ENCODE data around the gene NKX2-8.

Gene NKX2-8

GRCh38 chr14:36582011-36582873 is at the start of gene NKX2-8:
Gene NKX2-8 (minus strand): TSS chr14:36582614. CDS start chr14:36582389, 225 bp downstream.
- DNase-seq (ENCODE audit: low spot score) = peak; percentile 39

- DNase-seq (ENCODE audit: low spot score) = no peak
Observed at GRCh38 chr14:36627981-36628380, 45.6 kb upstream of the NKX2-8 start.

- DNase-seq (ENCODE audit: low spot score) = no peak
Observed at GRCh38 chr14:36626151-36626550, 43.7 kb upstream of the NKX2-8 start.

GRCh38 chr14:36625436-36625835 is 43.0 kb upstream of the NKX2-8 start:
- DNase-seq (ENCODE audit: low spot score) = no peak

- DNase-seq (ENCODE audit: low spot score) = no peak
Observed at GRCh38 chr14:36625014-36625413, 42.6 kb upstream of the NKX2-8 start.

GRCh38 chr14:36619853-36620252 is 37.4 kb upstream of the NKX2-8 start:
- DNase-seq (ENCODE audit: low spot score) = no peak

GRCh38 chr14:36619131-36619530 is 36.7 kb upstream of the NKX2-8 start:
- DNase-seq (ENCODE audit: low spot score) = no peak

GRCh38 chr14:36618641-36619040 is 36.2 kb upstream of the NKX2-8 start:
- DNase-seq (ENCODE audit: low spot score) = no peak

- DNase-seq (ENCODE audit: low spot score) = no peak
Observed at GRCh38 chr14:36617824-36618223, 35.4 kb upstream of the NKX2-8 start.

GRCh38 chr14:36605506-36605857 is 23.1 kb upstream of the NKX2-8 start:
- no peak for DNase-seq (ENCODE audit: low spot score)

GRCh38 chr14:36604757-36605505 is 22.5 kb upstream of the NKX2-8 start:
- peak; percentile 26 for DNase-seq (ENCODE audit: low spot score)

GRCh38 chr14:36600431-36600830 is 18.0 kb upstream of the NKX2-8 start:
- DNase-seq (ENCODE audit: low spot score) = no peak

- no peak for DNase-seq (ENCODE audit: low spot score)
Observed at GRCh38 chr14:36591482-36591881, 9.1 kb upstream of the NKX2-8 start.

- DNase-seq (ENCODE audit: low spot score) = no peak
Observed at GRCh38 chr14:36588788-36589187, 6.4 kb upstream of the NKX2-8 start.

GRCh38 chr14:36588119-36588518 is 5.7 kb upstream of the NKX2-8 start:
- no peak for DNase-seq (ENCODE audit: low spot score)

- DNase-seq (ENCODE audit: low spot score) = peak; percentile 23
Observed at GRCh38 chr14:36585100-36585499, 2.7 kb upstream of the NKX2-8 start.

GRCh38 chr14:36583893-36584811 is 1.7 kb upstream of the NKX2-8 start:
- no peak for DNase-seq (ENCODE audit: low spot score)

GRCh38 chr14:36583242-36583892 is 953 bp upstream of the NKX2-8 start:
- no peak for DNase-seq (ENCODE audit: low spot score)

- no peak for DNase-seq (ENCODE audit: low spot score)
Observed at GRCh38 chr14:36582874-36583241, 444 bp upstream of the NKX2-8 start.

- no peak for DNase-seq (ENCODE audit: low spot score)
Observed at GRCh38 chr14:36580856-36581831, 1.3 kb downstream of the NKX2-8 start.
